ENCODE data around the gene EPN2. TPM values are rescaled to one million over a fixed set of nuclear protein-coding genes. Genes with fewer than 3 reads are reported as not detected.
A peak's percentile ranks its signal among the peaks of the same experiment; 100 is the strongest.

Gene EPN2
- total and polyA plus RNA-seq, 9 donors, result 21.6 to 68.9 (median 52.7) TPM

DNA sequence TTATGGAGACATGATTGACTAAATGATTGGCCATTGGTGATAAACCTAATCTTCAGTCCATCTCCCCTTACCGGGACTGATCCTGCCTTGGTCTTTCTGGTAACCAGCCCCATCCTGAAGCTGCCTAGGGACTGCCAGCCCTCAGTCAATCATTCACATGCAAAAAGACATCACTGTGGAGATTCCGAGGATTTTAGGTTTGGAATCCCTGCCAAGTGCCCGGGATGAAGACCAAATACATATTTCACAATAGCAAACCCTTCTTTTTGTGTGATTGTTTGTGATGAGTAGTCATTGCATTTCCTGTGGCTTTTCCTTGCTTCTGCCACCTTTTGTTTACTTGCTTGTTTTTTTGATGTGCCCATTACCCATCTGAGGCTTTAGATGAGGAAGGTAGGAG, 44.0 kb downstream of the EPN2 start:
- no peak overlapping the region for H3K27ac ChIP-seq
- peaks cover 9% of the 10 kb centered on the region for H3K4me1 ChIP-seq (ENCODE audit: insufficient read depth)
- H3K27me3 ChIP-seq, result no peaks in the 10 kb centered on the region
- TF ChIP-seq EP300 (IDR thresholded peaks at IDR 0.05), result no peak
- intact Hi-C loops (cut with DNase I), result no loop called here
- 55 to 81% (median 67%) methylated on average over 3 of the region's 3 CpGs for WGBS, 3 donors
- DNase-seq, result no peak
- no peak overlapping the region for H3K4me3 ChIP-seq
- H3K9me3 ChIP-seq, result no peaks in the 10 kb centered on the region
- no peaks in the 10 kb centered on the region for H3K36me3 ChIP-seq

DNA sequence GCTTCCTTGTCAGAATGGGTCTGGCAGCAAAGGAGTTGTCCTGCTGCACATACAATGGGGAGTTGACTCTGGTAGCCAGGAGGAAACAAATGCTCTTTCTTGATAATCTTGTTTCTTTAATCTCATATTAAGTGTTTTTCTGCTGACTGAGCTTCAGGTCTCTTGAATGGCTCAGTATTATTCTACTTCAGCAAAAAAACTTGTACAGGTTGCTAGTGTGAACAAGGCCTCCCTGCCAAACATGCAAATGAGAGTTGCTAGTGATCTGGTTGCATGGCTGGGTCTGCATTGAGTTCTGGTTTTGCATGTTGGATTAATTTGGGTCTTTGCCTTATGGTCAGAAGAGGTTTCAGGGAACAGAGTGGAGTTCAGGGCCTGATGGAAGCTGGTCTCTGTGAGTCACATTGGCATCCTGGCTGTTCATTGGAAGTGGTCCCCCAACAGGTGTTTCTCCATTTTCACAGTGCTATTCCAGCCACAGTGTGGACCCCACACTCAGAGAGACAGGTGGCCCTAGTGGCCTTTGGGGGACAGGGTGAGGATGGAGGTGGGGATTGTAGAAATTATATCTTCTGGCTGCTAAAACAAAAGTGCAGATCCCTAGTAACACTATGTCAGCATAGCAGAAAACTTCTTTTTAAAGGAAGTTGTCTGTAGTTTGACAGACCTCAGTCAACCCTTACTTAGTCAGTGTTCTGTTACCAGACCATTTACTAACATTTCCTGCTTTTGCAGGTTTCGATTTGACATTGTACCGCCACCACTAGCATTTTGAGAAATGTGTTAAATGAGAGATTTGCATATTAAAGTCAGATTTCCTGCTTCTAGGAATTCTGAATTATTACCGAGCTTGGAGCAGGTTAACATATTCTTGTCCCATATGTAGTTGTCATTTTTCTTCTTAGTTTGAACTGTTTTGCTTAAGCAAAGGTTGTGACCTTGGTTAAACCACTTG, 47.1 kb downstream of the EPN2 start:
- TF ChIP-seq EP300 (IDR thresholded peaks at IDR 0.05), result no peak
- no peak for TF ChIP-seq POLR2A (IDR thresholded peaks at IDR 0.05)
- no peak for TF ChIP-seq CTCF (IDR thresholded peaks at IDR 0.05)
- Histone ChIP-seq H3K27me3 (no peaks in the 10 kb centered on the region), H3K4me1 (ENCODE audit: insufficient read depth) (peaks cover 12% of the 10 kb centered on the region), H3K27ac (peak overlapping the region in 1 of 2 donors; percentile 2), H3K9me3 (no peaks in the 10 kb centered on the region), H3K4me3 (no peak overlapping the region), H3K36me3 (no peaks in the 10 kb centered on the region)
- 20 to 59% (median 32%) methylated on average over 3 of the region's 3 CpGs for WGBS, 3 donors
- DNase-seq, result no peak
- intact Hi-C loops (cut with DNase I), result no loop called here

DNA sequence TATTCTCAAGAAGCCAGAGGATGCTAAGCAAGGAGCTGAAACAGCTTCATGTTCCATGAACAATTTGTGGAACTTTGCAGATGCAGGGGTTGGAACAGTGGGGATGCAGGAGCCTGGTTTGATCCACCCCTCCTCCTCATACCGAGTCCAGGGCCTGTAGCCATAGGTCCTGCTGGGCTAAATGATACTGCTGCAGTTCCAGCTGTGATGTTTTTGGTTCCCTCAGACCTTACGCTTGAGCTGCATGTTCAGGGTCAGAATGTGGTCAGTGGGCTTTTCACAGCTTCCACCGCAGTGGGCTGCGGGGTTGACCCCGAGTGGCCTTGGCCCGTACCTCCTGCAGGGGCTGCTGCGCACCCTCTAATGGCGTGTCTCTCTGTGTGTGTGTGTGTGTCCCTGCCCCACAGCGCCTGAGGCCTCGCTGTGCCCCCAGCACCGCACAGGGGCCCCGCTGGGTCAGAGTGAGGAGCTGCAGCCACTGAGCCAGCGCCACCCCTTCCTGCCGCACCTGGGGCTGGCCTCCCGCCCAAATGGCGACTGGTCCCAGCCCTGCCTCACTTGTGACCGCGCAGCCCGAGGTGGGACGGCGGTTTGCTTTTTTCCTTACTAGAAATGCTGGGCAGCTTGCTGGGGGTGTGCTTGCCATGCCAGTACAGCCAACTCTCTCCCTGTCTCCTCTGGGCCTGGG, 48.2 kb downstream of the EPN2 start:
- no peaks in the 10 kb centered on the region for H3K27me3 ChIP-seq
- no peak overlapping the region for H3K4me3 ChIP-seq
- 73 to 85% (median 77%) methylated on average over 10 to 21 of the region's 21 CpGs for WGBS, 3 donors
- TF ChIP-seq EP300 (IDR thresholded peaks at IDR 0.05) (no peak), CTCF (IDR thresholded peaks at IDR 0.05) (no peak), POLR2A (IDR thresholded peaks at IDR 0.05) (no peak)
- intact Hi-C loops (cut with DNase I), result no loop called here
- H3K27ac ChIP-seq, result no peak overlapping the region
- peaks cover 15% of the 10 kb centered on the region for H3K4me1 ChIP-seq (ENCODE audit: insufficient read depth)
- no peaks in the 10 kb centered on the region for H3K36me3 ChIP-seq
- no peaks in the 10 kb centered on the region for H3K9me3 ChIP-seq
- no peak for DNase-seq

GRCh38 chr17:19286751-19287341, 49.7 kb downstream of the EPN2 start:
- 65 to 74% (median 72%) methylated on average over 11 of the region's 11 CpGs for WGBS, 3 donors
- no peak for DNase-seq
- TF ChIP-seq POLR2A (IDR thresholded peaks at IDR 0.05) (no peak), EP300 (IDR thresholded peaks at IDR 0.05) (no peak), CTCF (IDR thresholded peaks at IDR 0.05) (no peak)
- peaks cover 20% of the 10 kb centered on the region for H3K4me1 ChIP-seq (ENCODE audit: insufficient read depth)
- no peak overlapping the region for H3K4me3 ChIP-seq
- no peaks in the 10 kb centered on the region for H3K36me3 ChIP-seq
- no peak overlapping the region for H3K27ac ChIP-seq
- intact Hi-C loops (cut with DNase I), result no loop called here
- H3K27me3 ChIP-seq, result no peaks in the 10 kb centered on the region
- H3K9me3 ChIP-seq, result no peaks in the 10 kb centered on the region
